HepG2 (cell line): ENCODE measurements around the gene SLC17A9. TPM values are rescaled to one million over a fixed set of nuclear protein-coding genes. Genes with fewer than 3 reads are reported as not detected.
A peak's percentile ranks its signal among the peaks of the same experiment; 100 is the strongest.

Source experiments
- AGO2 ChIP-seq: fragments of 200-400 bp; formaldehyde crosslinking; optimal IDR thresholded peaks from 2 replicates; pipeline ENCODE3; 2017; ENCODE audit warnings: mild to moderate bottlenecking, low read depth, low read length, moderate library complexity
- DBP ChIP-seq: sonication (generic); formaldehyde crosslinking; IDR thresholded peaks from 2 replicates; pipeline ENCODE4 v1.4.0; 2020; ENCODE audit warnings: missing genetic modification reagents; ENCODE audit errors: not compliant biosample characterization
- FOXM1 ChIP-seq: sonication (generic); formaldehyde crosslinking; IDR thresholded peaks from 2 replicates; pipeline ENCODE4 v1.5.0; 2020; ENCODE audit warnings: missing genetic modification reagents
- GZF1 ChIP-seq: sonication (generic); formaldehyde crosslinking; IDR thresholded peaks from 2 replicates; pipeline ENCODE4 v1.5.1; 2020; ENCODE audit warnings: mild to moderate bottlenecking, missing genetic modification reagents
- KLF6 ChIP-seq: IDR thresholded peaks from 2 replicates; pipeline ENCODE4 v1.8.0; 2016; ENCODE audit warnings: missing biosample characterization, missing genetic modification reagents
- RORA ChIP-seq: sonication (generic); formaldehyde crosslinking; IDR thresholded peaks from 2 replicates; pipeline ENCODE4 v1.5.0; 2020; ENCODE audit warnings: mild to moderate bottlenecking, missing genetic modification reagents, moderate library complexity
- SIX1 ChIP-seq: sonication (generic); formaldehyde crosslinking; IDR thresholded peaks from 2 replicates; pipeline ENCODE4 v1.4.0; 2020; ENCODE audit warnings: missing genetic modification reagents, borderline replicate concordance
- TBX3 ChIP-seq: fragments of 450-650 bp; IDR thresholded peaks from 2 replicates; pipeline ENCODE4 v1.6.1; 2017; ENCODE audit warnings: antibody characterized with exemption, mild to moderate bottlenecking, inconsistent platforms, borderline replicate concordance
- ZBTB38 ChIP-seq: sonication (generic); formaldehyde crosslinking; IDR thresholded peaks from 2 replicates; pipeline ENCODE4 v1.5.1; 2020; ENCODE audit warnings: mild to moderate bottlenecking, missing genetic modification reagents
- ZC3H4 ChIP-seq: sonication (generic); formaldehyde crosslinking; IDR thresholded peaks from 2 replicates; pipeline ENCODE4 v1.4.0; 2020; ENCODE audit warnings: missing genetic modification reagents, borderline replicate concordance
- ZFP1 ChIP-seq: IDR thresholded peaks from 2 replicates; pipeline ENCODE4 v1.6.1; 2016
- ZHX2 ChIP-seq, 2 experiments: sonication (generic) in 1 of 2; formaldehyde crosslinking in 1 of 2; IDR thresholded peaks; 2 replicates each; pipeline versions ENCODE4 v1.6.1 to v1.9.0; 2014 to 2022; ENCODE audit warnings: antibody characterized with exemption in 1 of 2, borderline replicate concordance in 1 of 2, inconsistent platforms in 1 of 2, low read depth in 1 of 2, missing genetic modification reagents in 1 of 2
- ZNF33A ChIP-seq: sonication (generic); formaldehyde crosslinking; IDR thresholded peaks from 2 replicates; pipeline ENCODE4 v1.5.1; 2020; ENCODE audit warnings: missing genetic modification reagents, mild to moderate bottlenecking, moderate library complexity, borderline replicate concordance
- polyA plus RNA-seq, 8 experiments: library from polyadenylated mRNA; depleted of rRNA in 3 of 8; stranded (reverse) in 7 of 8; unstranded in 1 of 8; fragments of >200 nt; fragmentation: Illumina TruSeq in 4 of 8; extraction: Trizol in 4 of 8; gene quantifications; 2 replicates each; pipeline versions ENCODE4 v1.2.1 to v1.2.3, GENCODE V29; 2011 to 2016; ENCODE audit warnings: low read depth in 4 of 8, missing spikeins in 1 of 8, mixed read lengths in 1 of 8; ENCODE audit not compliant: insufficient read depth in 1 of 8
- total RNA-seq, 5 experiments: library from RNA; depleted of rRNA; stranded (reverse); fragments of >200 nt; fragmentation: Illumina TruSeq; extraction: Trizol; gene quantifications; 2 replicates each; pipeline ENCODE4 v1.2.3, GENCODE V29; 2016; ENCODE audit warnings: low read depth in 1 of 5
- TF ChIP-seq, protein P1 (sequence below): sonication (generic); formaldehyde crosslinking; IDR thresholded peaks from 2 replicates; pipeline ENCODE4 v1.4.0; 2020; ENCODE audit warnings: missing genetic modification reagents
- TF ChIP-seq, protein P2 (sequence below): sonication (generic); formaldehyde crosslinking; IDR thresholded peaks from 2 replicates; pipeline ENCODE4 v1.5.0; 2020; ENCODE audit warnings: mild to moderate bottlenecking, missing genetic modification reagents

The SLC17A9 gene
- total and polyA plus RNA-seq, 2 of the 13 experiments (the other 11 are each of a cell fraction or from before 2014, with no cell fraction given) = 110 to 191 TPM

GRCh38 chr20:62926229-62927127, 26.0 kb upstream of the SLC17A9 start, which contains the start of gene DIDO1 (continued):
- peak; percentile 68 for TF ChIP-seq ZHX2 (IDR thresholded peaks at IDR 0.05; ENCODE audit: low read depth)
- TF ChIP-seq ZHX2 (CRISPR knock-in tag; IDR thresholded peaks at IDR 0.05; ENCODE audit: borderline replicate concordance) = 0 out of 2 replicates have a peak, but pooled peaks have one; percentile 62
- TF ChIP-seq AGO2 = peak; percentile 98
- TF ChIP-seq ZFP1 (CRISPR knock-in tag) = peak; percentile 35; the same call in 1 of the 2 replicates
- 0 out of 2 replicates have a peak, but pooled peaks have one; percentile 6 for TF ChIP-seq GZF1 (CRISPR knock-in tag)
- TF ChIP-seq TBX3 = no peak
- no peak for TF ChIP-seq ZC3H4 (CRISPR knock-in tag)
- TF ChIP-seq SIX1 (CRISPR knock-in tag) = peak; percentile 35; the same call in 1 of the 2 replicates
- TF ChIP-seq, protein P1, sequence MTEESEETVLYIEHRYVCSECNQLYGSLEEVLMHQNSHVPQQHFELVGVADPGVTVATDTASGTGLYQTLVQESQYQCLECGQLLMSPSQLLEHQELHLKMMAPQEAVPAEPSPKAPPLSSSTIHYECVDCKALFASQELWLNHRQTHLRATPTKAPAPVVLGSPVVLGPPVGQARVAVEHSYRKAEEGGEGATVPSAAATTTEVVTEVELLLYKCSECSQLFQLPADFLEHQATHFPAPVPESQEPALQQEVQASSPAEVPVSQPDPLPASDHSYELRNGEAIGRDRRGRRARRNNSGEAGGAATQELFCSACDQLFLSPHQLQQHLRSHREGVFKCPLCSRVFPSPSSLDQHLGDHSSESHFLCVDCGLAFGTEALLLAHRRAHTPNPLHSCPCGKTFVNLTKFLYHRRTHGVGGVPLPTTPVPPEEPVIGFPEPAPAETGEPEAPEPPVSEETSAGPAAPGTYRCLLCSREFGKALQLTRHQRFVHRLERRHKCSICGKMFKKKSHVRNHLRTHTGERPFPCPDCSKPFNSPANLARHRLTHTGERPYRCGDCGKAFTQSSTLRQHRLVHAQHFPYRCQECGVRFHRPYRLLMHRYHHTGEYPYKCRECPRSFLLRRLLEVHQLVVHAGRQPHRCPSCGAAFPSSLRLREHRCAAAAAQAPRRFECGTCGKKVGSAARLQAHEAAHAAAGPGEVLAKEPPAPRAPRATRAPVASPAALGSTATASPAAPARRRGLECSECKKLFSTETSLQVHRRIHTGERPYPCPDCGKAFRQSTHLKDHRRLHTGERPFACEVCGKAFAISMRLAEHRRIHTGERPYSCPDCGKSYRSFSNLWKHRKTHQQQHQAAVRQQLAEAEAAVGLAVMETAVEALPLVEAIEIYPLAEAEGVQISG (CRISPR knock-in tag) = peak; percentile 99
- TF ChIP-seq, protein P2, sequence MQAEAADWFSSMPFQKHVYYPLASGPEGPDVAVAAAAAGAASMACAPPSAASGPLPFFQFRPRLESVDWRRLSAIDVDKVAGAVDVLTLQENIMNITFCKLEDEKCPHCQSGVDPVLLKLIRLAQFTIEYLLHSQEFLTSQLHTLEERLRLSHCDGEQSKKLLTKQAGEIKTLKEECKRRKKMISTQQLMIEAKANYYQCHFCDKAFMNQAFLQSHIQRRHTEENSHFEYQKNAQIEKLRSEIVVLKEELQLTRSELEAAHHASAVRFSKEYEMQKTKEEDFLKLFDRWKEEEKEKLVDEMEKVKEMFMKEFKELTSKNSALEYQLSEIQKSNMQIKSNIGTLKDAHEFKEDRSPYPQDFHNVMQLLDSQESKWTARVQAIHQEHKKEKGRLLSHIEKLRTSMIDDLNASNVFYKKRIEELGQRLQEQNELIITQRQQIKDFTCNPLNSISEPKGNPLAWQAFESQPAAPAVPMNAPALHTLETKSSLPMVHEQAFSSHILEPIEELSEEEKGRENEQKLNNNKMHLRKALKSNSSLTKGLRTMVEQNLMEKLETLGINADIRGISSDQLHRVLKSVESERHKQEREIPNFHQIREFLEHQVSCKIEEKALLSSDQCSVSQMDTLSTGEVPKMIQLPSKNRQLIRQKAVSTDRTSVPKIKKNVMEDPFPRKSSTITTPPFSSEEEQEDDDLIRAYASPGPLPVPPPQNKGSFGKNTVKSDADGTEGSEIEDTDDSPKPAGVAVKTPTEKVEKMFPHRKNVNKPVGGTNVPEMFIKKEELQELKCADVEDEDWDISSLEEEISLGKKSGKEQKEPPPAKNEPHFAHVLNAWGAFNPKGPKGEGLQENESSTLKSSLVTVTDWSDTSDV (CRISPR knock-in tag) = peak; percentile 22; the same call in 1 of the 2 replicates
- no peak for TF ChIP-seq RORA (CRISPR knock-in tag)
- no peak for TF ChIP-seq FOXM1 (CRISPR knock-in tag)
- 0 out of 2 replicates have a peak, but pooled peaks have one; percentile 33 for TF ChIP-seq ZNF33A (CRISPR knock-in tag)
- peak; percentile 89 for TF ChIP-seq ZBTB38
- peak; percentile 70 for TF ChIP-seq DBP (CRISPR knock-in tag)
- TF ChIP-seq KLF6 = peak; percentile 98
